ENCODE measurements around the gene KIAA1549. TPM values are rescaled to one million over a fixed set of nuclear protein-coding genes. Genes with fewer than 3 reads are reported as not detected.
"Not testable (repeated sequence)": the region's sequence is repeated elsewhere in the genome, so short reads cannot be mapped to it uniquely, and the experiment has no call there.

Gene KIAA1549
- total RNA-seq, 1 donor from 2014 or later: 12.2 TPM

DNA sequence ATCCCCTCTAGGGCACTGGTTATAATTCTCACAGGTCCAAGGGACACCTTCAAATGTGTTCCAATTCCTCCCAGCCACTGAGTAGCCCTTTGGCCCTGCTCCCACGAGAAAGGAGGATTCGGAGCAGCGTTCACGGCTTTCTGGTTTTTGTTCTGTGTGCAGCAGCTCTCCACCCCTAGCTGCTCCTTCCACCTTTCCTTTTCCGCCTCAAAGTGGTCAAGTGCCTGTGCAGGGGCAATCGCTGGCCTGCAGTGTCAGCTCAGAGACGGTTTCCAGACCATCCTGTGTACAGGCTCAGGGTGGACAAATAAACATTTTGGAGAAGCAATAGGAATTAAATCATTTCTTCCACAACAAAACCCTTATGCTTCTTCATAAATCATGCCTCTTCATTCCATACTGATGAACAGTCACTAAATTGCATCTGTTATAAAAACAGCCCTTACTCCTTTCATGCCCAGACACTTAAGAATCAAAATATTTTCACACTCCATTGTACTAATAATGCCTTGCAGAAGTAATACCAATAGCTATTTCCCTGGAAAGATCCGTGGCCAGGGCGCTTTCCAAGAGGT lies 1.1 kb downstream of the KIAA1549 start:
- Mint-ChIP-seq H3K27me3 (ENCODE audit: unreplicated experiment) (peaks cover 21% of the 10 kb centered on the region), H3K36me3 (ENCODE audit: unreplicated experiment) (no peaks in the 10 kb centered on the region), H3K27ac (ENCODE audit: unreplicated experiment) (no peak overlapping the region), H3K4me3 (ENCODE audit: unreplicated experiment) (peak overlapping the region; percentile 89), H3K9me3 (ENCODE audit: unreplicated experiment) (no peaks in the 10 kb centered on the region), H3K4me1 (ENCODE audit: unreplicated experiment) (peaks cover 24% of the 10 kb centered on the region)
- DNase-seq (ENCODE audit: extremely low spot score, unreplicated experiment): no peak
- TF ChIP-seq, protein P1, sequence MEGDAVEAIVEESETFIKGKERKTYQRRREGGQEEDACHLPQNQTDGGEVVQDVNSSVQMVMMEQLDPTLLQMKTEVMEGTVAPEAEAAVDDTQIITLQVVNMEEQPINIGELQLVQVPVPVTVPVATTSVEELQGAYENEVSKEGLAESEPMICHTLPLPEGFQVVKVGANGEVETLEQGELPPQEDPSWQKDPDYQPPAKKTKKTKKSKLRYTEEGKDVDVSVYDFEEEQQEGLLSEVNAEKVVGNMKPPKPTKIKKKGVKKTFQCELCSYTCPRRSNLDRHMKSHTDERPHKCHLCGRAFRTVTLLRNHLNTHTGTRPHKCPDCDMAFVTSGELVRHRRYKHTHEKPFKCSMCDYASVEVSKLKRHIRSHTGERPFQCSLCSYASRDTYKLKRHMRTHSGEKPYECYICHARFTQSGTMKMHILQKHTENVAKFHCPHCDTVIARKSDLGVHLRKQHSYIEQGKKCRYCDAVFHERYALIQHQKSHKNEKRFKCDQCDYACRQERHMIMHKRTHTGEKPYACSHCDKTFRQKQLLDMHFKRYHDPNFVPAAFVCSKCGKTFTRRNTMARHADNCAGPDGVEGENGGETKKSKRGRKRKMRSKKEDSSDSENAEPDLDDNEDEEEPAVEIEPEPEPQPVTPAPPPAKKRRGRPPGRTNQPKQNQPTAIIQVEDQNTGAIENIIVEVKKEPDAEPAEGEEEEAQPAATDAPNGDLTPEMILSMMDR (IDR thresholded peaks at IDR 0.05): no peak

DNA sequence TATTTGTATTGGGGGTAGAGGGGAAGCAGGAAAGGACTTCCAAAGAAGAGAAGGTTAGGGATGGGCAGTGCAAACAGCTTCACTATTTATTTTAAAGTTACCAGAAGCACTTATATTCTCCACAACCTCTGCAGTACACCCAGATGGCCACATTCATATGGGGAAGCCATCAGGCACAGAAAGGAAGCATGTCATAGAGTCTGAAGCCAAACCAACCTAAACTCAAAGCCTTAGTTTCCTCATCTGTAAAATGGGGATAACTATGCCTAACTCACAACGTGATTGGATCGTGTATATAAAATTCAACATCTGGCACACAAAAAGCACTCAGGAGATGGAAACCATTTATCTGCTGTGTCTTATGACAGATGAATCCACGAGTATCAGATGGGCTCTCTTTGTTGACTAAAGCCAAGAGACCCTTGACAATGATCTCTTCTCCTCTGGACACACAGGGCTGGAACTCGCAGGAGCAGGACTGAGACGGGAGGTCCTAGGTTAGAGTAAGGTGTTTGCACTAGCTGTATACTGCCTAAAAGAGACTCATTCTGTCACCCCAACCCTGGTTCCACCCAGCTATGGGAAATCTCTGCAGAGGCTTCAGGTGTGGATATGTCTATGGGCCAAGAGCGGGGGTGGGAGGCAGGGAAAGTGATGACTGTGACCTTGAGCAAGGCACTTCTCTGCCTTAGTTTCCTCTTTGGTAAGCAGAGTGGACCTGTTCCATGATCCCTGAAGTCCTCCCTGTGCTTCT lies 1.8 kb downstream of the KIAA1549 start:
- no peak for DNase-seq (ENCODE audit: extremely low spot score, unreplicated experiment)
- H3K4me3 Mint-ChIP-seq (ENCODE audit: unreplicated experiment): peak overlapping the region; percentile 89

DNA sequence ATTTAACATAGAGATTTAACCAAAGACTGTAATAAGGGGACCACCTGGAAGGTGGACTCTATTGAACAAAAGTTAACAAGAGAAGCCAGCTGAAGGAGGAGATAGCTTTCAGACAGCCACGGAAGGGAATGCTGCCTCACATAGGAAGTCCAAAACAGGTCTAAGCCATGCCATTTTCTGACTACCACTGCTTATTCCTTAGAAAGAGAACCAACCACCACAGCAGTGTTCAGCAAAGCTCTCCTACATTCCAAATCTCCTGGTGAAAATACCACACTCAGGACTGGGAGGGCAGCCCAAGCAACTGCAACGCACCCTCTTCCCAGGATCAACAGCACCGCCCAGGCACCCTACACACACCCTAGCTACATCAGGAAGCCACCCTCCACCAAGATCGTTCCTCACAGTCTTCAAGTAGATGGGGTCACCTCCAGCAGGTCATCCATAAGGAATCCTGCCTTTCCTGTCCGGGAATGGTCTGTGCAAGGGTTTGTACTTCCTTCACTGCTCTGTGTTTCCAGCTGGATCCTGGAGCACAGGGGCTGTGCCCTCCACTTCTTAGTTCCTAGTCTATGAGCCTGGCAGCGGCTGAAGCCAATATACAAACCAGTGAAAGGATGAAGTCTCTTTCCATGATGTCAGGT lies 2.5 kb downstream of the KIAA1549 start:
- Mint-ChIP-seq H3K4me3 (ENCODE audit: unreplicated experiment) (no peak overlapping the region), H3K9me3 (ENCODE audit: unreplicated experiment) (no peaks in the 10 kb centered on the region), H3K27ac (ENCODE audit: unreplicated experiment) (no peak overlapping the region), H3K36me3 (ENCODE audit: unreplicated experiment) (no peaks in the 10 kb centered on the region), H3K4me1 (ENCODE audit: unreplicated experiment) (peaks cover 24% of the 10 kb centered on the region), H3K27me3 (ENCODE audit: unreplicated experiment) (peaks cover 27% of the 10 kb centered on the region)
- TF ChIP-seq, protein P1 (IDR thresholded peaks at IDR 0.05): no peak
- no peak for DNase-seq (ENCODE audit: extremely low spot score, unreplicated experiment)

More for the DNA sequence above, 1.8 kb downstream of the KIAA1549 start:
- Mint-ChIP-seq H3K27me3 (ENCODE audit: unreplicated experiment) (peaks cover 25% of the 10 kb centered on the region), H3K27ac (ENCODE audit: unreplicated experiment) (no peak overlapping the region), H3K36me3 (ENCODE audit: unreplicated experiment) (no peaks in the 10 kb centered on the region), H3K9me3 (ENCODE audit: unreplicated experiment) (no peaks in the 10 kb centered on the region), H3K4me1 (ENCODE audit: unreplicated experiment) (peaks cover 24% of the 10 kb centered on the region)
- TF ChIP-seq, protein P1 (IDR thresholded peaks at IDR 0.05): peak; percentile 13

DNA sequence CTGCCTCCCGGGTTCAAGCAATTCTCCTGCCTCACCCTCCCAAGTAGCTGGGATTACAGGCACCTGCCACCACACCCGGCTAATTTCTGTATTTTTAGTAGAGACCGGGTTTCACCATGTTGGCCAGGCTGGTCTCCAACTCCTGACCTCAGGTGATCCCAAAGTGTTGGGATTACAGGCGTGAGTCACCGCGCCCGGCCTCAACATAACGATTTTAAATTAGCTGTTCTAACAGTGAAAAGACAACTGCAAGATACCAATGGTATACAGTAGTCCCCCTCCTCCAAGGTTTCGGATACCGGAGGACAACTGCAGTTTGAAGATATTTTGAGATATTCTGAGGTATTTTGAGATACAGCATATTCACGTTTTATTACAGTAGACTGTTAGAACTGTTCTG lies 5.0 kb downstream of the KIAA1549 start:
- H3K27ac Mint-ChIP-seq (ENCODE audit: unreplicated experiment); H3K36me3 Mint-ChIP-seq (ENCODE audit: unreplicated experiment); H3K4me3 Mint-ChIP-seq (ENCODE audit: unreplicated experiment); H3K9me3 Mint-ChIP-seq (ENCODE audit: unreplicated experiment); DNase-seq (ENCODE audit: extremely low spot score, unreplicated experiment): not testable (repeated sequence)
- H3K27me3 Mint-ChIP-seq (ENCODE audit: unreplicated experiment): peaks cover 21% of the 10 kb centered on the region
- peaks cover 18% of the 10 kb centered on the region for H3K4me1 Mint-ChIP-seq (ENCODE audit: unreplicated experiment)

DNA sequence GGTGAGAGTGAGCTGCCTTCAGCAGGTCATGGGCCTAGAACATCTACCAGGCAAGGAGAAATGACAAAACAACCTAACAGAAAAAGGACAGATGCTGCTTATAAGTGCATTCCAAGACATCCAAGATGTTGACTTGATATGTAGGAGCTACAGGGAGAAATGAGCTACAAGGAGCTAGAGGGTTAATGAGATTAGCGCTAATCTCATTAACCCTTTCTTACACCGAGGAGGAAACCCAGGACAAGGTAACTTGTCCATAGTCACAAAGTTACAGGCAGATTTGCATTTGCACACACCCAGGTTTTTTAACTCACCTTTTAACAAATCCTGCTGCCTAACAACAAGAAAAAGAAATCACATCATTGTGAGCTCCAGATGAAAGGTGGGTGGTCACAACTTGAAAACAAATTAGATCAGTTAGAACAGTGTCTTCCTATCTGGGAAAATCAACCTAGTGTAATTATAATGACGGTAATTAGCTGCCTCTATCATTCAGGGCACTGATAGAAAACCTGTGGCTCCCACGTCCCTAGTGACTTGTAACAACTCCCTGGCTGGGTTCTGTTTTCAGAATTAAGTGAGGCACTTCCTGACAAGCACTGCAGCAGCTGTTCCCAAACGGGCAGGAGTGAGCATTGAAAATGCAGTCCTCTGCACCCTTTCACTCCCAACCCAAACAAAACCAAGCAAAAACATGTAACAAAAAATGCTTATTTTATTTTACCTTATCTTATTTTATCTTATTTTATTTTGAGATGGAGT lies 5.7 kb downstream of the KIAA1549 start:
- Mint-ChIP-seq H3K9me3 (ENCODE audit: unreplicated experiment) (no peaks in the 10 kb centered on the region), H3K27me3 (ENCODE audit: unreplicated experiment) (peaks cover 21% of the 10 kb centered on the region), H3K27ac (ENCODE audit: unreplicated experiment) (no peak overlapping the region), H3K4me1 (ENCODE audit: unreplicated experiment) (peaks cover 17% of the 10 kb centered on the region), H3K4me3 (ENCODE audit: unreplicated experiment) (no peak overlapping the region), H3K36me3 (ENCODE audit: unreplicated experiment) (no peaks in the 10 kb centered on the region)
- TF ChIP-seq, protein P1 (IDR thresholded peaks at IDR 0.05): no peak
- no peak for DNase-seq (ENCODE audit: extremely low spot score, unreplicated experiment)
